K562 (cell line): ENCODE results near the gene KRT38. TPM values are rescaled to one million over a fixed set of nuclear protein-coding genes. Genes with fewer than 3 reads are reported as not detected.

Experiments
- ATAC-seq: fragments of 200-7000 bp; cut with Tn5 transposase; 3 replicates; pipeline ENCODE4 v1.9.1; 2020; ENCODE audit warnings: moderate library complexity
- BruUV-seq: library from RNA; stranded (reverse); fragments of 400-500 nt; replicated peaks from 2 replicates; lab custom pipeline; 2021; lab: Mats Ljungman, UMichigan
- CTCF ChIA-PET: fragments of 300-600 bp; formaldehyde crosslinking; extraction: SDS; loops from one replicate; lab custom pipeline; 2021; ENCODE audit warnings: low intra/inter-chr PET ratio; lab: Yijun Ruan, JAX
- POLR2A ChIA-PET: fragments of 300-600, 350-650 bp; sonication (Branson Sonifier 250); formaldehyde crosslinking; extraction: SDS; loops from one replicate; lab custom pipeline; 2021; ENCODE audit warnings: antibody characterized with exemption, inconsistent platforms; lab: Yijun Ruan, JAX
- DNase-seq, 4 experiments: peaks; one replicate each; pipeline versions ENCODE4 v3.0.0 to v3.0.0-alpha.2; 2011 to 2018; ENCODE audit warnings: low spot score in 3 of 4, mixed read lengths in 3 of 4; ENCODE audit errors: extremely low read depth in 1 of 4
- FAIRE-seq: peaks from 2 replicates; lab custom pipeline; 2011; peaks lifted over from hg19 to GRCh38; lab: Jason Lieb, UNC
- H2AFZ ChIP-seq: 2 replicates; pipeline ENCODE4 v1.6.0; 2011; ENCODE audit warnings: low read depth, low read length, control low read depth, inconsistent platforms
- H3K27ac ChIP-seq: fragments of 200-600 bp; 3 replicates; pipeline ENCODE4 v1.8.0; 2011; ENCODE audit warnings: low read depth, mild to moderate bottlenecking, control low read depth, inconsistent platforms, low read length, moderate library complexity, mixed read lengths; ENCODE audit errors: extremely low read depth
- H3K27me3 ChIP-seq, 2 experiments: fragments of 300-600 bp in 1 of 2; 2 replicates in 1 of 2; 3 replicates in 1 of 2; pipeline versions ENCODE4 v1.6.0 to v1.8.0; 2011; ENCODE audit warnings: inconsistent platforms in 2 of 2, low read length in 2 of 2, mild to moderate bottlenecking in 1 of 2, mixed read lengths in 1 of 2, moderate library complexity in 1 of 2; ENCODE audit not compliant: control insufficient read depth in 2 of 2, insufficient read depth in 2 of 2
- H3K36me3 ChIP-seq: fragments of 300-600 bp; 3 replicates; pipeline ENCODE4 v1.8.0; 2011; ENCODE audit warnings: mild to moderate bottlenecking, low read length, inconsistent platforms; ENCODE audit not compliant: control insufficient read depth, insufficient read depth
- H3K4me1 ChIP-seq, 2 experiments: fragments of 200-600 bp in 1 of 2; replicated peaks in 1 of 2; 2 replicates in 1 of 2; 3 replicates in 1 of 2; pipeline versions ENCODE4 v1.5.1 to v1.8.0; 2011; ENCODE audit warnings: inconsistent platforms in 2 of 2, low read length in 2 of 2, mild to moderate bottlenecking in 1 of 2, mixed read lengths in 1 of 2, moderate library complexity in 1 of 2; ENCODE audit not compliant: control insufficient read depth in 2 of 2, insufficient read depth in 2 of 2
- H3K4me2 ChIP-seq: 2 replicates; pipeline ENCODE4 v1.6.1; 2011; ENCODE audit warnings: low read length, control low read depth, inconsistent platforms, mixed read lengths; ENCODE audit not compliant: insufficient read depth
- H3K4me3 ChIP-seq: fragments of 200-600 bp; sonication (generic), shearing (Covaris generic); 2 replicates; pipeline ENCODE4 v1.5.1; 2016; ENCODE audit warnings: control low read depth, inconsistent platforms
- H3K79me2 ChIP-seq: fragments of 200-600 bp; 3 replicates; pipeline ENCODE4 v1.8.0; 2011; ENCODE audit warnings: low read length, inconsistent platforms; ENCODE audit not compliant: control insufficient read depth, insufficient read depth
- H3K9ac ChIP-seq, 2 experiments: 2 replicates each; pipeline versions ENCODE4 v1.6.0 to v1.6.1; 2011; ENCODE audit warnings: low read depth in 2 of 2, low read length in 2 of 2, control low read depth in 1 of 2, inconsistent platforms in 1 of 2, mild to moderate bottlenecking in 1 of 2, mixed read lengths in 1 of 2; ENCODE audit not compliant: insufficient read depth in 1 of 2
- H3K9me1 ChIP-seq: one replicate; pipeline ENCODE4 v1.6.0; 2011; ENCODE audit warnings: inconsistent platforms, mild to moderate bottlenecking, low read length, moderate library complexity; ENCODE audit not compliant: control insufficient read depth, insufficient read depth
- H3K9me3 ChIP-seq: replicated peaks from 2 replicates; pipeline ENCODE4 v1.5.1; 2011; ENCODE audit warnings: low read depth, low read length, inconsistent platforms; ENCODE audit not compliant: control insufficient read depth, insufficient read depth
- H4K20me1 ChIP-seq: replicated peaks from 2 replicates; pipeline ENCODE4 v1.6.1; 2011; ENCODE audit warnings: low read length, inconsistent platforms, mixed read lengths; ENCODE audit not compliant: control insufficient read depth, insufficient read depth
- CEBPB ChIP-seq: fragments of 450-650 bp; IDR thresholded peaks from 2 replicates; pipeline ENCODE4 v1.6.1; 2016; ENCODE audit warnings: missing genetic modification characterization, missing compliant biosample characterization
- CEBPG ChIP-seq, 3 experiments: fragments of 200-800 bp in 1 of 3; sonication (Bioruptor generic) in 1 of 3; sonication (generic) in 1 of 3; formaldehyde crosslinking in 1 of 3; IDR thresholded peaks in 2 of 3; conservative IDR thresholded peaks in 1 of 3; 2 replicates each; pipeline versions ENCODE4 v1.6.1 to v1.8.0; 2016 to 2022; ENCODE audit warnings: missing compliant biosample characterization in 2 of 3, missing genetic modification characterization in 2 of 3, mild to moderate bottlenecking in 1 of 3, missing genetic modification reagents in 1 of 3
- FOSL1 ChIP-seq: fragments of 200-800 bp; sonication (Bioruptor generic); conservative IDR thresholded peaks from 2 replicates; pipeline ENCODE4 v1.6.1; 2016; ENCODE audit warnings: missing genetic modification characterization, missing compliant biosample characterization
- KLF1 ChIP-seq: fragments of 450-650 bp; IDR thresholded peaks from 2 replicates; pipeline ENCODE4 v1.6.1; 2016; ENCODE audit warnings: missing genetic modification characterization, missing compliant biosample characterization
- NR2C2 ChIP-seq, 2 experiments: fragments of 200-800 bp in 1 of 2; sonication (Bioruptor generic) in 1 of 2; sonication (generic) in 1 of 2; formaldehyde crosslinking in 1 of 2; IDR thresholded peaks; 2 replicates each; pipeline versions ENCODE4 v1.6.1 to v1.8.0; 2016 to 2022; ENCODE audit warnings: mild to moderate bottlenecking in 1 of 2, missing compliant biosample characterization in 1 of 2, missing genetic modification characterization in 1 of 2, missing genetic modification reagents in 1 of 2
- WGBS: fragments of 100-300 bp; shearing (Covaris generic); methylation state at CpG from one replicate; pipeline ENCODE4 v1.1.6; 2016; ENCODE audit warnings: low coverage, mixed read lengths; ENCODE audit not compliant: insufficient coverage; ENCODE audit errors: missing lambda C conversion rate; 5-methylcytosine and 5-hydroxymethylcytosine counted together
- in situ Hi-C: fragments of 300-500 bp; cut with MboI; formaldehyde crosslinking; loops from 4 replicates; pipeline ENCODE4 v1.15.0; 2018; ENCODE audit warnings: inconsistent platforms, mixed read lengths
- intact Hi-C: fragments of 100-400 bp; cut with micrococcal nuclease; formaldehyde crosslinking; loops from 2 replicates; pipeline ENCODE4 v1.14.2; 2022
- polyA plus RNA-seq, 8 experiments: library from polyadenylated mRNA; depleted of rRNA in 4 of 8; stranded (reverse) in 5 of 8; unstranded in 3 of 8; fragments of >200 nt; fragmentation: Nextera tagmentation in 2 of 8; fragmentation: Illumina TruSeq in 1 of 8; extraction: Ambion mirVana in 2 of 8; extraction: Trizol in 1 of 8; gene quantifications; 2 replicates each; pipeline versions ENCODE4 v1.2.1 to v1.2.3, GENCODE V29; 2011 to 2014; ENCODE audit warnings: inconsistent platforms in 1 of 8, missing spikeins in 1 of 8
- total RNA-seq, 7 experiments: library from RNA; depleted of rRNA in 6 of 7; stranded (reverse); fragments of >200 nt in 6 of 7; fragmentation: Illumina TruSeq in 2 of 7; extraction: Trizol in 2 of 7; gene quantifications; 2 replicates each; pipeline versions ENCODE4 v1.2.1 to v1.2.3, GENCODE V29; 2011 to 2021; ENCODE audit warnings: low replicate concordance in 1 of 7
- TF ChIP-seq, protein P1 (sequence below): fragments of 200-800 bp; sonication (Bioruptor generic); IDR thresholded peaks from 2 replicates; pipeline ENCODE4 v1.6.1; 2017; ENCODE audit warnings: missing genetic modification characterization, missing compliant biosample characterization

The KRT38 gene
- total and polyA plus RNA-seq, 9 of the 15 experiments (the other 6 are each of a cell fraction or from before 2014, with no cell fraction given), result not detected

- no peaks in the 10 kb centered on the region for H4K20me1 ChIP-seq
- POLR2A ChIA-PET, result interaction anchor here (0.7 kb wide), 1 partner anchor 57 kb away, joined by 3 read pairs; no protein-coding TSS in a partner anchor
- H3K9ac ChIP-seq, result no peak overlapping the region
- ATAC-seq, result no peak
- H3K36me3 ChIP-seq, result no peaks in the 10 kb centered on the region
- no peaks in the 10 kb centered on the region; the same call in 2 of the 3 replicates for H3K79me2 ChIP-seq
- H2AFZ ChIP-seq, result no peak overlapping the region
- no peak overlapping the region for H3K27ac ChIP-seq
- CTCF ChIA-PET, result no interaction called here
- H3K27me3 ChIP-seq, result peaks cover 4 to 40% of the 10 kb centered on the region in 2 experiments; a peak in 4 of 5 replicates
- DNase-seq, result no peak
- no peak overlapping the region for H3K4me3 ChIP-seq
- TF ChIP-seq CEBPB (tag) (peak; percentile 72), NR2C2 (CRISPR knock-in tag; IDR thresholded peaks at IDR 0.05) (no peak), NR2C2 (tag; IDR thresholded peaks at IDR 0.05) (no peak), FOSL1 (no peak), KLF1 (tag) (no peak), CEBPG (CRISPR knock-in tag; IDR thresholded peaks at IDR 0.05) (no peak), CEBPG (tag; conservative IDR thresholded peaks at IDR 0.05 in 1 of 2, IDR thresholded peaks at IDR 0.05 in 1 of 2) (peak; percentile 26 to 32; a peak in 2 of 4 replicates)
- TF ChIP-seq, protein P1, sequence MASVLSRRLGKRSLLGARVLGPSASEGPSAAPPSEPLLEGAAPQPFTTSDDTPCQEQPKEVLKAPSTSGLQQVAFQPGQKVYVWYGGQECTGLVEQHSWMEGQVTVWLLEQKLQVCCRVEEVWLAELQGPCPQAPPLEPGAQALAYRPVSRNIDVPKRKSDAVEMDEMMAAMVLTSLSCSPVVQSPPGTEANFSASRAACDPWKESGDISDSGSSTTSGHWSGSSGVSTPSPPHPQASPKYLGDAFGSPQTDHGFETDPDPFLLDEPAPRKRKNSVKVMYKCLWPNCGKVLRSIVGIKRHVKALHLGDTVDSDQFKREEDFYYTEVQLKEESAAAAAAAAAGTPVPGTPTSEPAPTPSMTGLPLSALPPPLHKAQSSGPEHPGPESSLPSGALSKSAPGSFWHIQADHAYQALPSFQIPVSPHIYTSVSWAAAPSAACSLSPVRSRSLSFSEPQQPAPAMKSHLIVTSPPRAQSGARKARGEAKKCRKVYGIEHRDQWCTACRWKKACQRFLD (CRISPR knock-in tag), result no peak
- TF ChIP-seq, all 486 proteins: peak for 2
- in situ Hi-C loops, result no loop called here
- Histone ChIP-seq H3K9me3 (no peaks in the 10 kb centered on the region), H3K4me1 (no peaks in the 10 kb centered on the region), H3K4me2 (no peak overlapping the region), H3K9me1 (no peaks in the 10 kb centered on the region)
- no TSS peak for BruUV-seq
- WGBS, result 0% methylated on average over 5 of the region's 5 CpGs
- no peak for FAIRE-seq
- intact Hi-C loops, result no loop called here
Observed at GRCh38 chr17:41439375-41439774, 1.4 kb downstream of the KRT38 start.
